Measurements from ENCODE around the gene NODAL.

DNA sequence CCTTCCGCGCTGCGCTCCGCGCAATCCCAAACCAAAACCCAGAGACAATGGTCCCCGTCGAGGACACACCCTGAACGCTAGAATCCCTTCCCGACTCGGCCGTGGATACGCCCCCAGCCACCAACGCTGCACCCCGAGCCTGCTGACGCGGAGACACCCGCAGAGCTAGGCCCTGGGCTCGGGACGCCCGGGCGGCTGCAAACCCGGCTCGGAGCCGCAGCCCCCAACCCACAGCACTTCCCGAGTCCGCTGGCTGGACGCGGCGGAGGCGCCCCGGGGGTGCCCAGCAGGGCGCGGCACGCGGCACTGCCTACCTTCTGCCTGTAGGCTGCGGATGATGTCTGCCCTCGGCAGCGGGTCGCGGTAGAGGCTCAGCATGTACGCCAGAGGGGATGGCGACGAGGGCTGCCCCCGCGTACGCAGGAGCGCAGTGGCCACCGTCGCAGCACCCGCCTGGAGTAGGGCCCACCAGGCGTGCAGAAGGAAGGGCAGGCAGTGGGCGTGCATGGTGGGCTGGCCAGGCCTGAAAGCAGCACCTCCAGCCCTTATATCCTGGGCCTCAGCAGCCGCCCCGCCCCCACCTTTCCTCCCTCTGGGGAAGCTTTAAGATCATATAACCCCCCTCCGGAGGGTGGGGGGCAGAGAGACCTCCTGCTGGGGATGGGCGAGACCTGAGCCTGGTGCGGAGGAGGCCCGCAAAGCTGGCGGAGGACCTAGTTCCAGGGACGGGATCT, at the start of gene NODAL:
- TF ChIP-seq CTCF (conservative IDR thresholded peaks at IDR 0.05; ENCODE audit: low read depth, low read length) (no peak), EZH2 (IDR thresholded peaks at IDR 0.05; ENCODE audit: borderline replicate concordance, low read depth, low read length, poor library complexity, severe bottlenecking) (no peak)

Data from A673 (cell line).